Chondrocyte (in vitro differentiated cells): ENCODE results near the gene LRRC61. TPM values are rescaled to one million over a fixed set of nuclear protein-coding genes. Genes with fewer than 3 reads are reported as not detected.
"Not testable (repeated sequence)": the region's sequence is repeated elsewhere in the genome, so short reads cannot be mapped to it uniquely, and the experiment has no call there.

Source experiments
- DNase-seq: peaks from one replicate; pipeline ENCODE4 v3.0.0; 2021; ENCODE audit warnings: mixed read lengths, low spot score
- H3K27ac Mint-ChIP-seq: one replicate; pipeline ENCODE4 v1.8.0; 2021; ENCODE audit warnings: mild to moderate bottlenecking, moderate library complexity, mixed read lengths; ENCODE audit not compliant: unreplicated experiment
- H3K27me3 Mint-ChIP-seq: 2 replicates; pipeline ENCODE4 v1.8.0; 2021; ENCODE audit warnings: low read depth, mixed read lengths
- H3K36me3 Mint-ChIP-seq: 2 replicates; pipeline ENCODE4 v1.8.0; 2021; ENCODE audit warnings: low read depth, mixed read lengths
- H3K4me1 Mint-ChIP-seq: 2 replicates; pipeline ENCODE4 v1.8.0; 2021; ENCODE audit warnings: low read depth, mild to moderate bottlenecking, mixed read lengths
- H3K4me3 Mint-ChIP-seq: one replicate; pipeline ENCODE4 v1.8.0; 2021; ENCODE audit warnings: mild to moderate bottlenecking, moderate library complexity, mixed read lengths; ENCODE audit not compliant: unreplicated experiment
- H3K9me3 Mint-ChIP-seq: 2 replicates; pipeline ENCODE4 v1.8.0; 2021; ENCODE audit warnings: low read depth, mixed read lengths
- CTCF ChIP-seq: fragments of 200-600 bp; sonication (generic); IDR thresholded peaks from 2 replicates; pipeline ENCODE4 v1.5.0; 2021; ENCODE audit warnings: antibody characterized with exemption, mild to moderate bottlenecking, moderate library complexity
- total RNA-seq: library from RNA; stranded (reverse); gene quantifications from 3 replicates; pipeline ENCODE4 v1.2.1, GENCODE V29; 2021

The LRRC61 gene
- total RNA-seq, 1 donor from 2014 or later = 1.7 TPM

- H3K27me3 Mint-ChIP-seq = peaks cover 8% of the 10 kb centered on the region
Measured at GRCh38 chr7:150311711-150312110, 11.4 kb upstream of the LRRC61 start.

GRCh38 chr7:150312649-150313366 lies 10.3 kb upstream of the LRRC61 start:
- H3K9me3 Mint-ChIP-seq, H3K36me3 Mint-ChIP-seq, H3K27ac Mint-ChIP-seq, DNase-seq, H3K27me3 Mint-ChIP-seq, H3K4me1 Mint-ChIP-seq, H3K4me3 Mint-ChIP-seq: not testable (repeated sequence)

More at GRCh38 chr7:150311711-150312110, 11.4 kb upstream of the LRRC61 start:
- H3K4me1 Mint-ChIP-seq = no peaks in the 10 kb centered on the region
- H3K9me3 Mint-ChIP-seq = no peaks in the 10 kb centered on the region
- H3K4me3 Mint-ChIP-seq = no peak overlapping the region
- no peak for TF ChIP-seq CTCF
- DNase-seq = no peak
- H3K36me3 Mint-ChIP-seq = no peaks in the 10 kb centered on the region
- no peak overlapping the region for H3K27ac Mint-ChIP-seq

GRCh38 chr7:150313367-150313809 lies 9.8 kb upstream of the LRRC61 start:
- H3K4me3 Mint-ChIP-seq = no peak overlapping the region
- no peak for TF ChIP-seq CTCF
- H3K27ac Mint-ChIP-seq = no peak overlapping the region
- no peaks in the 10 kb centered on the region for H3K36me3 Mint-ChIP-seq
- no peaks in the 10 kb centered on the region for H3K4me1 Mint-ChIP-seq
- DNase-seq = no peak
- H3K27me3 Mint-ChIP-seq = peaks cover 6% of the 10 kb centered on the region
- no peaks in the 10 kb centered on the region for H3K9me3 Mint-ChIP-seq

GRCh38 chr7:150313870-150314269 lies 9.3 kb upstream of the LRRC61 start:
- Mint-ChIP-seq H3K9me3 (no peaks in the 10 kb centered on the region), H3K27me3 (peaks cover 2% of the 10 kb centered on the region), H3K36me3 (no peaks in the 10 kb centered on the region), H3K27ac (no peak overlapping the region), H3K4me3 (no peak overlapping the region), H3K4me1 (no peaks in the 10 kb centered on the region)
- TF ChIP-seq CTCF = no peak
- DNase-seq = no peak

GRCh38 chr7:150314639-150315239 lies 8.4 kb upstream of the LRRC61 start:
- no peak for DNase-seq
- H3K4me1 Mint-ChIP-seq = no peaks in the 10 kb centered on the region
- no peaks in the 10 kb centered on the region for H3K36me3 Mint-ChIP-seq
- H3K27me3 Mint-ChIP-seq = no peaks in the 10 kb centered on the region
- H3K9me3 Mint-ChIP-seq = no peaks in the 10 kb centered on the region
- no peak for TF ChIP-seq CTCF
- no peak overlapping the region for H3K4me3 Mint-ChIP-seq
- no peak overlapping the region for H3K27ac Mint-ChIP-seq

- not testable (repeated sequence) for H3K9me3 Mint-ChIP-seq, H3K4me3 Mint-ChIP-seq, H3K27me3 Mint-ChIP-seq, H3K4me1 Mint-ChIP-seq, H3K36me3 Mint-ChIP-seq, H3K27ac Mint-ChIP-seq, DNase-seq
Measured at GRCh38 chr7:150316987-150317386, 6.2 kb upstream of the LRRC61 start.
